Nephron progenitor cell (in vitro differentiated cells): ENCODE results near the gene RAPGEF1.

Experiments
- DNase-seq: peaks from one replicate; pipeline ENCODE4 v3.0.0; 2021
- H3K27ac Mint-ChIP-seq: 2 replicates; pipeline ENCODE4 v1.8.0; 2021; ENCODE audit warnings: mild to moderate bottlenecking, moderate library complexity, mixed read lengths
- H3K27me3 Mint-ChIP-seq: 2 replicates; pipeline ENCODE4 v1.8.0; 2021; ENCODE audit warnings: mild to moderate bottlenecking, low read depth, mixed read lengths; ENCODE audit not compliant: poor library complexity
- H3K36me3 Mint-ChIP-seq: 2 replicates; pipeline ENCODE4 v1.8.0; 2021; ENCODE audit warnings: low read depth, mixed read lengths
- H3K4me1 Mint-ChIP-seq: 2 replicates; pipeline ENCODE4 v1.8.0; 2021; ENCODE audit warnings: mixed read lengths
- H3K4me3 Mint-ChIP-seq: 2 replicates; pipeline ENCODE4 v1.8.0; 2021; ENCODE audit warnings: mild to moderate bottlenecking, moderate library complexity, mixed read lengths
- H3K9me3 Mint-ChIP-seq: 2 replicates; pipeline ENCODE4 v1.8.0; 2021; ENCODE audit warnings: mild to moderate bottlenecking, moderate library complexity, mixed read lengths
- CTCF ChIP-seq: fragments of 200-600 bp; sonication (generic); IDR thresholded peaks from 2 replicates; pipeline ENCODE4 v1.5.0; 2021; ENCODE audit warnings: antibody characterized with exemption

RAPGEF1 gene

GRCh38 chr9:131645078-131645776, 94.6 kb downstream of the RAPGEF1 start:
- Mint-ChIP-seq H3K4me1 (peaks cover 75% of the 10 kb centered on the region), H3K27me3 (peaks cover 3% of the 10 kb centered on the region), H3K9me3 (no peaks in the 10 kb centered on the region), H3K4me3 (no peak overlapping the region), H3K27ac (peak overlapping the region; percentile 34), H3K36me3 (peaks cover 12% of the 10 kb centered on the region)
- DNase-seq = no peak
- TF ChIP-seq CTCF = no peak

- H3K9me3 Mint-ChIP-seq = no peaks in the 10 kb centered on the region
- H3K4me1 Mint-ChIP-seq = peaks cover 83% of the 10 kb centered on the region
- TF ChIP-seq CTCF = no peak
- H3K36me3 Mint-ChIP-seq = peaks cover 10% of the 10 kb centered on the region
- no peak for DNase-seq
- peaks cover 3% of the 10 kb centered on the region for H3K27me3 Mint-ChIP-seq
- peak overlapping the region; percentile 14 for H3K27ac Mint-ChIP-seq
- no peak overlapping the region for H3K4me3 Mint-ChIP-seq
These were observed 97.3 kb downstream of the RAPGEF1 start for GRCh38 chr9:131642496-131643083.

- peaks cover 10% of the 10 kb centered on the region for H3K36me3 Mint-ChIP-seq
- peaks cover 3% of the 10 kb centered on the region for H3K27me3 Mint-ChIP-seq
- H3K9me3 Mint-ChIP-seq = no peaks in the 10 kb centered on the region
- H3K4me1 Mint-ChIP-seq = peaks cover 80% of the 10 kb centered on the region
- no peak for DNase-seq
- no peak overlapping the region for H3K4me3 Mint-ChIP-seq
- peak overlapping the region; percentile 25 for H3K27ac Mint-ChIP-seq
- no peak for TF ChIP-seq CTCF
These were observed 98.0 kb downstream of the RAPGEF1 start for GRCh38 chr9:131641618-131642495.

- H3K4me1 Mint-ChIP-seq = peaks cover 79% of the 10 kb centered on the region
- no peak overlapping the region for H3K4me3 Mint-ChIP-seq
- no peaks in the 10 kb centered on the region for H3K9me3 Mint-ChIP-seq
- no peak overlapping the region for H3K27ac Mint-ChIP-seq
- H3K36me3 Mint-ChIP-seq = peaks cover 10% of the 10 kb centered on the region
- DNase-seq = no peak
- H3K27me3 Mint-ChIP-seq = peaks cover 3% of the 10 kb centered on the region
- no peak for TF ChIP-seq CTCF
These were observed 99.3 kb downstream of the RAPGEF1 start for GRCh38 chr9:131640438-131641137.

GRCh38 chr9:131639769-131640437, 100.0 kb downstream of the RAPGEF1 start:
- Mint-ChIP-seq H3K4me1 (peaks cover 79% of the 10 kb centered on the region), H3K36me3 (peaks cover 10% of the 10 kb centered on the region), H3K4me3 (no peak overlapping the region), H3K9me3 (no peaks in the 10 kb centered on the region), H3K27ac (no peak overlapping the region), H3K27me3 (peaks cover under 1% of the 10 kb centered on the region)
- no peak for DNase-seq
- no peak for TF ChIP-seq CTCF
